OCI-LY1 (cell line): ENCODE data around the gene ZDBF2.
"Not testable (repeated sequence)": the region's sequence is repeated elsewhere in the genome, so short reads cannot be mapped to it uniquely, and the experiment has no call there.

ENCODE experiments used
- H2AFZ ChIP-seq: fragments of 200-600 bp; sonication (generic), shearing (Covaris generic); 2 replicates; pipeline ENCODE4 v1.6.0; 2014; ENCODE audit warnings: antibody characterized with exemption, mild to moderate bottlenecking, low read length
- H3F3A ChIP-seq: fragments of 200-600 bp; sonication (generic), shearing (Covaris generic); 2 replicates; pipeline ENCODE4 v1.6.0; 2014; ENCODE audit warnings: mild to moderate bottlenecking, antibody characterized with exemption, low read length, moderate library complexity; ENCODE audit not compliant: insufficient read depth
- H3K27ac ChIP-seq: fragments of 200-600 bp; sonication (generic); 2 replicates; pipeline ENCODE4 v1.5.1; 2014; ENCODE audit warnings: low read length, mixed run types, mild to moderate bottlenecking, low read depth; ENCODE audit not compliant: poor library complexity, severe bottlenecking
- H3K27me3 ChIP-seq: fragments of 200-600 bp; sonication (generic); 2 replicates; pipeline ENCODE4 v1.6.0; 2014; ENCODE audit warnings: antibody characterized with exemption, mild to moderate bottlenecking, low read length, moderate library complexity; ENCODE audit not compliant: insufficient read depth
- H3K36me3 ChIP-seq: fragments of 200-600 bp; sonication (generic); 2 replicates; pipeline ENCODE4 v1.6.1; 2014; ENCODE audit warnings: mild to moderate bottlenecking, antibody characterized with exemption, low read length, moderate library complexity, mixed read lengths; ENCODE audit not compliant: insufficient read depth
- H3K4me1 ChIP-seq: fragments of 200-600 bp; sonication (generic); 2 replicates; pipeline ENCODE4 v1.5.1; 2014; ENCODE audit warnings: mild to moderate bottlenecking, low read length, moderate library complexity; ENCODE audit not compliant: insufficient read depth, severe bottlenecking
- H3K4me2 ChIP-seq: fragments of 200-600 bp; sonication (generic), shearing (Covaris generic); 2 replicates; pipeline ENCODE4 v1.6.1; 2014; ENCODE audit warnings: low read length
- H3K4me3 ChIP-seq: fragments of 200-600 bp; sonication (generic); 2 replicates; pipeline ENCODE4 v1.5.1; 2014; ENCODE audit warnings: low read length, low read depth, mild to moderate bottlenecking, mixed read lengths; ENCODE audit not compliant: poor library complexity, severe bottlenecking
- H3K79me2 ChIP-seq: fragments of 200-600 bp; shearing (Covaris generic); 2 replicates; pipeline ENCODE4 v1.6.1; 2016; ENCODE audit warnings: mixed run types, low read length, mixed read lengths; ENCODE audit not compliant: insufficient read depth
- H3K9ac ChIP-seq: fragments of 200-600 bp; sonication (generic), shearing (Covaris generic); 2 replicates; pipeline ENCODE4 v1.6.1; 2014; ENCODE audit warnings: mild to moderate bottlenecking, low read length, mixed read lengths
- H3K9me2 ChIP-seq: fragments of 200-600 bp; sonication (generic), shearing (Covaris generic); 2 replicates; pipeline ENCODE4 v1.6.1; 2014; ENCODE audit warnings: low read depth, mild to moderate bottlenecking, low read length, mixed read lengths
- H3K9me3 ChIP-seq: fragments of 200-600 bp; shearing (Covaris generic); 2 replicates; pipeline ENCODE4 v1.6.1; 2014; ENCODE audit warnings: low read length, mixed read lengths
- H4K20me1 ChIP-seq: fragments of 200-600 bp; sonication (generic), shearing (Covaris generic); 2 replicates; pipeline ENCODE4 v1.6.0; 2016; ENCODE audit warnings: mild to moderate bottlenecking, low read length; ENCODE audit not compliant: insufficient read depth
- EZH2 ChIP-seq: fragments of 200-600 bp; sonication (generic), shearing (Covaris generic); IDR thresholded peaks from 2 replicates; pipeline ENCODE4 v1.8.0; 2017; ENCODE audit warnings: borderline replicate concordance, mixed run types, mild to moderate bottlenecking, antibody characterized with exemption, low read length, moderate library complexity, mixed read lengths
- TF ChIP-seq, protein P1 (sequence below): fragments of 200-600 bp; sonication (generic), shearing (Covaris generic); IDR thresholded peaks from 2 replicates; pipeline ENCODE4 v1.5.1; 2017; ENCODE audit warnings: mild to moderate bottlenecking, antibody characterized with exemption, low read length, moderate library complexity, mixed read lengths

ZDBF2 gene

DNA sequence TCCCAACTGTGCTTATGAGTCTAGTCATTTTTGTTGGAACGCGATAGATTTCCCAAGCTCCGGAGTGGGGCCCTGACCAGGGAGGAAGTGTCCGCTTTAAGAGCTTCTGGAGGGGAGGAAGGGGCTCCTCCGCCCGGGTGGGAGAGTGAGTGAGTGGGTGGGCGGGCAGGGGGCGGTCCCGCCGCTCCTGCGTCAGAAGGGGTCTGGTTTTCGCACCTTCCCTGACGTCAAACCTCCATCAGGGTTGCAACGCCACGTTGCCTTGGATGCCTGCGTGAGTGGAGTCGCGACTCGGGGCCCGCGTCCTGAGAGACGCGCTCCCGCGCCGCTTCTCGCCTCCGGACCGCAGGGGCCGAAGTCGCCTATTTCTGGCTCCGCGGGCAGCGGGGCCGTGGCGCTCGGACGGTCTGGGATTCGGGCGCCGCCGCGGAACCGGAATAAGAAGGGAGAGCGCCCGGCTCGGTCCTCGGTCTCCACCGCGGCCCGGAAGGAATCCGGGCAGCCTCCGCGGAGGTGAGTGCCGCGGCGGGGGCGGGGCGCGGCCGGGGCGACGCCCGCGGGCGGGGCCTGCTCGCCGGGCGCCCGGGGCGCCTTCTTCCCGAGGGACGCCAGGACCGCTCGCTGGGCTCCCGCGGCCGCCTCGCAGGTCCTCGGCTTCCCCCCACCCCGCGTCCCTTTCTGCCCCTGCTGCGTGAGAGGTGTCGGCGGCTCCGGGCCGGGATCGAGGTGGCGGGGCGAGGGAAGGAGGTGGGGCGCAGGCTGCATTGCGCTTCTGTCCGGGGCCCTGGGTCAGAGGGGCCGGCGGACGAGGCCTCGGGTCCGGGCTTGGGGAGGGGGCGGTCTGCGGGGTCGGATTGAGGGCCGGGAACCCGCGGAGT is at the start of gene ZDBF2:
Gene ZDBF2, plus strand, starts transcription at position 230 of the 878 bp plus-strand sequence. CDS start 7,187 bp downstream, outside the sequence.
- H3F3A ChIP-seq, result no peaks in the 10 kb centered on the region
- peak within 1 kb of the TSS; percentile 75 for H3K4me2 ChIP-seq
- no peaks in the 10 kb centered on the region for H3K9me3 ChIP-seq
- H3K79me2 ChIP-seq, result peaks cover 5% of the 10 kb centered on the region; the same call in 1 of the 2 replicates
- peak within 1 kb of the TSS; percentile 71 for H3K9ac ChIP-seq
- no peak within 1 kb of the TSS for H3K27ac ChIP-seq
- no peaks in the 10 kb centered on the region for H3K9me2 ChIP-seq
- no peaks in the 10 kb centered on the region for H3K27me3 ChIP-seq
- peak within 1 kb of the TSS; percentile 63 for H2AFZ ChIP-seq
- TF ChIP-seq, protein P1, sequence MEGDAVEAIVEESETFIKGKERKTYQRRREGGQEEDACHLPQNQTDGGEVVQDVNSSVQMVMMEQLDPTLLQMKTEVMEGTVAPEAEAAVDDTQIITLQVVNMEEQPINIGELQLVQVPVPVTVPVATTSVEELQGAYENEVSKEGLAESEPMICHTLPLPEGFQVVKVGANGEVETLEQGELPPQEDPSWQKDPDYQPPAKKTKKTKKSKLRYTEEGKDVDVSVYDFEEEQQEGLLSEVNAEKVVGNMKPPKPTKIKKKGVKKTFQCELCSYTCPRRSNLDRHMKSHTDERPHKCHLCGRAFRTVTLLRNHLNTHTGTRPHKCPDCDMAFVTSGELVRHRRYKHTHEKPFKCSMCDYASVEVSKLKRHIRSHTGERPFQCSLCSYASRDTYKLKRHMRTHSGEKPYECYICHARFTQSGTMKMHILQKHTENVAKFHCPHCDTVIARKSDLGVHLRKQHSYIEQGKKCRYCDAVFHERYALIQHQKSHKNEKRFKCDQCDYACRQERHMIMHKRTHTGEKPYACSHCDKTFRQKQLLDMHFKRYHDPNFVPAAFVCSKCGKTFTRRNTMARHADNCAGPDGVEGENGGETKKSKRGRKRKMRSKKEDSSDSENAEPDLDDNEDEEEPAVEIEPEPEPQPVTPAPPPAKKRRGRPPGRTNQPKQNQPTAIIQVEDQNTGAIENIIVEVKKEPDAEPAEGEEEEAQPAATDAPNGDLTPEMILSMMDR, result no peak
- no peak for TF ChIP-seq EZH2
- peak within 1 kb of the TSS; percentile 76 for H3K4me3 ChIP-seq
- peaks cover 28% of the 10 kb centered on the region for H3K4me1 ChIP-seq
- H4K20me1 ChIP-seq, result no peaks in the 10 kb centered on the region
- no peaks in the 10 kb centered on the region for H3K36me3 ChIP-seq

DNA sequence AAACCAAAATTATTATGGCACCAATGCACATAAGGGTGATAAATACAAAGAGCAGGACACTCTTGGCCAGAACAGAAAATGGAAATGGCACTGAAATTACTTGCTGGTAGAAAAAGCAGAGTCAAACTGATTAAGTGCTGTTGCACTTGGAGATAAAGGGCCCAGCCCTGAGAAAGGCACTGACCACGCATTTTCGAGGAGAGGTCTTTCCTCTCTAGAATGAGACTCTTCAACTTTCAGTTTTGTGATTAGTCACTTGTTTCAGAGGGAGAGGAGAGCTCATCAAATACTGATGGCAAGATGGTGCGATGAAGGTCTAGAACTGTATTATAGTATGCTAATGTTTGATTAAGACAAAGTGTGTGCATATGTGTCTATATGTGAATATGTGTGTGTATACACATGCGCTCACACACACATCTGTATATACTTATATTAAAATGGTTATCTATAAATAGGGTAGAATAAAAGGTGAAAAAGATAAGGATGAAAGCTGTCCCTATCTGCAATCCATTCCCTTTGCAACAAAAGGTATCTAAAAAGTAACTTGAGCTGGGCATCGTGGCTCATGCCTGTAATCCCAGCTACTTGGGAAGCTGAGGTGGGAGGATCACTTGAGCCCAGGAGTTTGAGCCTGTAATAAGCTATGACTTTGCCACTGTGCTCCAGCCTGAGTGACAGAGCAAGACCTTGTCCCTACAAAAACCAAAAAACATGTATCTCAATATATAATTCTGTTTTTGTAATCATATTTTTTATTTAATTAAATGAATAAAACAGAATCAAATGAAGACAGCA is 48.8 kb upstream of the ZDBF2 start:
- Histone ChIP-seq H3F3A (no peaks in the 10 kb centered on the region), H3K9me3 (no peaks in the 10 kb centered on the region), H3K4me1 (no peaks in the 10 kb centered on the region), H3K79me2 (no peaks in the 10 kb centered on the region), H4K20me1 (no peaks in the 10 kb centered on the region), H3K9ac (no peak overlapping the region), H3K4me3 (no peak overlapping the region), H3K9me2 (no peaks in the 10 kb centered on the region), H3K4me2 (no peak overlapping the region), H3K27ac (no peak overlapping the region), H3K36me3 (no peaks in the 10 kb centered on the region), H3K27me3 (no peaks in the 10 kb centered on the region; the same call in 1 of the 2 replicates), H2AFZ (no peak overlapping the region)
- TF ChIP-seq EZH2, result no peak
- TF ChIP-seq, protein P1, result no peak

DNA sequence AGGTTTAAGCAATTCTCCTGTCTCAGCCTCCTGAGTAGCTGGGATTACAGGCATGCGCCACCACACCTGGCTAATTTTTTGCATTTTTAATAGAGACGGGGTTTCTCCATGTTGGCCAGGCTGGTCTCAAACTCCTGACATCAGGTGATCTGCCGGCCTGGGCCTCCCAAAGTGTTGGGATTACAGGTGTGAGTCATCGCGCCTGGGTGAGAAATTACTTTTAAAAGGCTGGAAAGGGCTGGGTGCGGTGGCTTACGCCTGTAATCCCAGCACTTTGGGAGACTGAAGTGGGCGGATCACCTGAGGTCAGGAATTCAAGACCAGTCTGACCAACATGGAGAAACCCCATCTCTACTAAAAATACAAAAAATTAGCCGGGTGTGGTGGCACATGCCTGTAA is 45.8 kb upstream of the ZDBF2 start:
- H3K9ac ChIP-seq, H3K27me3 ChIP-seq, H3K36me3 ChIP-seq, H3K27ac ChIP-seq, H4K20me1 ChIP-seq, H3F3A ChIP-seq, H3K9me3 ChIP-seq, H3K4me3 ChIP-seq, H2AFZ ChIP-seq, H3K79me2 ChIP-seq, H3K4me1 ChIP-seq, H3K4me2 ChIP-seq, H3K9me2 ChIP-seq: not testable (repeated sequence)
